COLO829 (cell line): ENCODE results near the gene GNB1.
A peak's percentile ranks its signal among the peaks of the same experiment; 100 is the strongest.
"Not testable (repeated sequence)": the region's sequence is repeated elsewhere in the genome, so short reads cannot be mapped to it uniquely, and the experiment has no call there.

Experiments used
- DNase-seq: peaks from one replicate; pipeline ENCODE4 v3.0.0; 2012; ENCODE audit warnings: low spot score

The GNB1 gene

DNA sequence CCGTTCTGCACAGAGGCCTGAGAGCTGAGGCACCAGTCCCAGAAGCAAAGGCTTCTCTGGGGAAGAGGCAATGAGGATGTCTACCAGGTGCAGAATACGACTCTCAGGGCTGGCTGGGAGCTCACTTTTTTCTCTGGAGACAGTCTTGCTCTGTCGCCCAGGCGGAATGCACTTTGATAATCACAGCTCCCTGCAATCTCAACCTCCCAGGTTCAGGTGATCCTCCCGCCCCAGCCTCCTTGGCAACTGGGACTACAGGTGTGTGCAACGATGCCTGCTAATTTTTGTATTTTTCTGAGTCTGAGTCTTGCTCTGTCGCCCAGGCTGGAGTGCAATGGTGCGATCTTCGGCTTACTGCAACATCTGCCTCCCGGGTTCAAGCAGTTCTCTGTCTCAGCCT, 130.2 kb downstream of the GNB1 start:
- DNase-seq, result no peak

DNA sequence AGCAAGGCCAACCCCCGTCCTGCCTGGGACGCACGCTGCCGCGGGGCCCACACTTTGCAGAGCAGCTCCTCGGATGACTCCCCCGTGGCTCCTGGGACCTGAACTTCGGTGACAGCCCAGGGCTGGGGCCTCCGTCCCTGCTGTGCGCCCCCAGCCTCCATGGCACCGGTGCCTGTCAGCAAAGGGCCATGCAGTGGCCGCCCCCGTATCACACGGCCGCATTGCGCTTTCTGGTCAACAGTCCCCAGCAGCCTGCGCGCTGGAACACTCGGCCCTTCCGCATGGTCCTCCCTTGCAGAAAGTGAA, 130.6 kb downstream of the GNB1 start:
- no peak for DNase-seq

DNA sequence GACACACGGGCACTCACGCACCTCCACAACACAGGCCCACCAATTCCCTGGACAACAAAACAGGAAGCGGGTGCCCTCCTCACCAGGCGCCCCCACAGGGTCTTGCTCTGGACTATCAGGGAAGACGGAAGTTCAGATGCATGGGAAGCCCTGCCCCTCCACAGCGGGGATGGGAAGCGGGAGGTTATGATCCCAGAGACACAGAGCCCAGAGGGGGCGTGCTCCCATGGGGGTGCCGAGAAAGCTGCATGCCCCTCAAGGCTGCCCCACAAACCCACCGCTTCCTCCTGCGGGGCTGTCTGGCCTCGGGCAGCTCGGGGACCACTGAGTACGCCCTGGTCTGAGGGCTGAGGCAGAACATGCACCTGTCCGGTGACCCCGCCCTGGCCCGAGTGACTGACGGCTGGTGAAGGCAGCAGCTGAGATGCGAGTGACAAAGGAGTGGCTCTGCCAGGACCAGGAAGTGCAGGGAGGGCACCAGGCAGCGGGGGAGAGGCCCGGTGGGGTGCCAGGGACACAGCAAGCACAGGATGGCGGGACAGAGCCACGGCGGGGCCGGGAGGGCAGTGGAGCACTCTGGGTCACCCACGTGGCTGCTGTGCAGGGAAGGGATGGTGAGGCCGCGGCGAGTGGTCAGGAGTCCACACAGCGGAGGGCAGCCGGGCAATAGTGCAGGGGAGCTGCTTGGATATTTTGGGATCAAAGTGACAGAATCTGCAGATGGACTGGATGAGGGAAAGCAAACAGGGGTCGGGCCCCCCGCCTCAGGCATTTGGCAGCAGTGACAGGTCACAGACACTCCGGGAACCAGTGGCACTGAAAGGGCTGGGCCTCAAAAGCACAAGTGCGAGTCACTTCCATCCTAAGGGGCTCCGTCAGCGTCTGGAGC, 131.2 kb downstream of the GNB1 start:
- no peak for DNase-seq

DNA sequence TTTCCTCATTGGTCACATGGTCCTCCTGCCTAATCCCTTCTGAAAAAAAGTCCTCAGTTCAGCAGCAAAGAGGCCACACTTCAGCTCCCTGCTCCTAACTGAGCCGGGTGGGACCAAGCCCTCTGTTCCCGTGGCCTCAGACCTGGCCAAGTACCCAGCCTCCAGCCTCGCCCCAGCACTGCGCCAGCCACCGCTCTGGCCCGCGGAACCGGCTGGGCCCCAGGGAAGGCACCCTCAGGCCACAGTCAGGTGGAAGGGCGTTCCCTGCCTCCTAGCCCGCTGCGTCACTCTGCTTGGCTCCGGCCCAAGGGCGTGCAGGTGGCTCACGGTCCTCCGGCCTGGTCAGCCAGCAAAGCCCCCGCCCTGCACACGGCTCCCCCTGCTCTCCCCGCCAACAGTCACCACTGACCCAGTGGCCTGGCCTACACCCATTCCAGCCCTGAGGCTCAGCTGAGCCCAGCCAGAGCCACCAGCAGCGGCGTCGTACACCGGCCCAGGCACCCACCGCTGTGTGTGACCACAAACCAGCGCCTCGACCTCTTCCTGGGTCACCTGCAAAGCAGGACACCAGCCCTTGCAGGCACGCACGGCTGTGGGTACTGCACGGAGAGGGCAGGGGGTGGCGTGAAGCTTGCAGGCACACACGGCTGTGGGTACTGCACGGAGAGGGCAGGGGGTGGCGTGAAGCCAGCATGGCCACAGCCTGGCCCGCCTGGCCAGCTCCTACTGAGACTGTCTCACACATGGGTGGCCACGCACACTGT, 132.0 kb downstream of the GNB1 start:
- no peak for DNase-seq

DNA sequence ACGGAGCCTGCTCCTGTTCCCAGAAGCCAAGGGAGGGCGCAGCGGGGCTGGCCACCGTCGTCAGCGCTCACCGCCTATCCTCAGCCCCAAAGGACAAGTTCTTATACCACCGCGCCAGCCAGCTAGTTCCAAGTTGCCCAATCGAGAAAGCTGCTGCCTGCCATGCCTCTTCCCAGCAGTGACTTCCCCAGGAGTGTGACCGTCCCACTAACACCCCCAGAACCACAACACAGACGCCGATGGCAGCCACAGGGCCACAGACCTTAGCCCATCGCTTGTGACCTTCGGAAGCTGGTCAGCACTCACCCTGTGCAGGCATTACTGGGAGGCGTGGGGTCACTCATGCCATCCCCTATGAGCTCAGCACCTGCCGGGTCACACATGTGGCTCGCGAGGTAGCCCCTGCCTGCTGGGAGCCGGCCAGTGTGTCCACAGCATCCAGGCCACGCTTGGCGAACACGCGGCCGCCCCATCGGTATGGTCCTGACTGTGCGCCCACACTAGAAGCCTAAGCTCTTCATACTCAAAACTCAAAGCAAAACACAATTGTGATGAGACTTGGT, 132.7 kb downstream of the GNB1 start:
- DNase-seq, result no peak

DNA sequence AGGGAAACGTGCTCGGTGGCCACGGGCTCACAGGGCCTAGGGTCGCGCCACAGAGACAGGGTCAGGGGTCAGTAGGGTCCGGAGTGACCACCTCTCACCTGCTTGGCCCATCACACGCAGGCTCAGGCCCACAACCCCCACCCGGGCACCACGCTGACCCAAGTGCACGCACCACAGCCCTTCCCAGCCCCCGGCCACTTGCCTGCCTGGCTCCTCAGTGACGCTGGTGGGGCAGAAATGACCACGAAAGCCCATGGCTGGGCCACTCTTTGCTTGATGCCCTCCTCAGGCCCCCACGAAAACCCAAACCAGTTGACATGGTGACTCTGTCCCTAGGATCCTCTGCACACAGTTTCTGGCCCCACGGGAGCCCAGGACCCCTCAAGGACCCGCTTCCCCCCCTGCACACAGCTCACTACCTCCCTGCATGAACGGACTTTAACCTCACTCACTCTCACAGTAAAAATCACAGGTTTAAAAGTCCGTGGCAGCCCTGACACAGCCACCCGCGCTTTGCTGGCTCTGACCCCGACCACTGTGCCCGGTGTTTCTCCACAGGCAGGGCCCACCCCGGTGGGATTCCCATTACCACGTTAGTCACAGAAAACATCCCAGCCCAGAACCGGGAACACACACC, 133.3 kb downstream of the GNB1 start:
- DNase-seq, result no peak

DNA sequence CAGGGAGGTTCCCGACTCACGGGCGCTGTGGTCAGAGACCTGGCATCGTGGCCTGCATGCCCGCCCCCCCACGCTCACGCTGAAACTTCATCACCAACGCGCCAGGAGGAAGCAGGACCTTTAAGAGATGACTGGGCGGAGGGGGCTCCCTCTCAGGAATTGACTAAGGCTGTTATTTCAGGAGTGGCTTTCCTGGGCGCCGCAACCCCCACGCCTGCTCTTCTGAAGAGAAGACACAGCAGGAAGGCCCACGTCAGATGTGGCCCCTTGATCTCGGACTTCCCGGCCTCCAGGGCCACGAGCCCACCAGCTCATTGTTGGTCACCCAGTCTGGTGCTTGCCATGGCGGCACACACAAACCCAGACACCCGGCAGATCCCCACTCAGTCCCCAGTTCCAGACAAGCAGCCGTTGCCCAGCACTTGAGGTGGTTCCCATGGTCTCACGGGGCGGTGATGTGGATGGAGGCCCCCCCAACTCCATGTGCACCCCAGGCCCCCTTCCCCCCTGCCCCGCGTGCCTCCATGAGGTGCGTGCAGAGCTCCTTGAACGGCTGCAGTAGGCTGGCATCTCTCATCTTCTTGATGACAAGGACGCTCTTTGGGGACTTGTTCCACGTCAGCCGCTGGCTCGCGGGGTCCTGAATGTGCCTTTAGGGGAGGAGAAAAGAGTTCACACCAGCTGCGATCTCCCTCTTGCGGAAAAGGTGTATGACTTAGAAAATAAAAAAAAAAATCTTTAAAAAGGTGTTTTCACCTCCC, 134.0 kb downstream of the GNB1 start:
- no peak for DNase-seq

DNA sequence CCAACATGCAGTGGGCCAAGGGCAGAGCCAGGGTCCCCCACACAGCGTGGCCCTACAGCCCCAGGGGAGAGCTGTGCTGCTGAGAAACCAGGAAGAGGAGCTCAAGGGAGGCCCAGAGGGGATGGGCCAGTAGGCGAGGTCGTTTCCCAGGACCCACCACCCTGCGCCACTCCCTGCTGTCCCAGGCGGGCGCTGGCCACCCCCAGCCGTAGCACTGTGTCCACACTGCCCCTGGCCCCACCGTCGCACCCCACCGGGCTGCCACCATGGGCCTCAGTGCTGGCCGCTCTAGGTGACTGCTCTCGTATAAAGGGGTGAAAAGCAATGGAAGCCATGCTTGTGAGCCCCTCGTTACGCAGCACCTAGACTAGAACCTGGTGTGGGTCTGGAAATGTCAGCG, 135.0 kb downstream of the GNB1 start:
- no peak for DNase-seq

DNA sequence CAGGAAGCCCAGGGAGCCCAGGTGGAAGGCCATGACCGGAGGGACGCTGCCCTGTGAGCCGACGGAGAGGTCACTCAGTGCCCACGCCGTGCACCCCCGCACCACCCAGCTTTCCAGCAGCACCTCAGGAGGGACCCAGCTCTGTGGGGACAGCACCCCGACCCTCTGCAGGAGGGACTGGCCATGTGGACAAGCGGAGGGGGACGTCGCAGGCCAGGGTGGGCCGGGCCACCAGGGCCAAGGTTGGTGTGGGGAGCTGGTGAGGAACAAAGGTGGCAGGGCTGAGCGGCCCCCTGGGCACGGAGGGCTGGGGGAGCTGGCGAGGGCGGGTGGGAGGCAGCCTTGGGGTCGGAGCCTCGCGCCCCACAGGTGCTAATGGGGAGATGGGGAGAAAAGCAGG, 135.5 kb downstream of the GNB1 start:
- DNase-seq, result no peak

DNA sequence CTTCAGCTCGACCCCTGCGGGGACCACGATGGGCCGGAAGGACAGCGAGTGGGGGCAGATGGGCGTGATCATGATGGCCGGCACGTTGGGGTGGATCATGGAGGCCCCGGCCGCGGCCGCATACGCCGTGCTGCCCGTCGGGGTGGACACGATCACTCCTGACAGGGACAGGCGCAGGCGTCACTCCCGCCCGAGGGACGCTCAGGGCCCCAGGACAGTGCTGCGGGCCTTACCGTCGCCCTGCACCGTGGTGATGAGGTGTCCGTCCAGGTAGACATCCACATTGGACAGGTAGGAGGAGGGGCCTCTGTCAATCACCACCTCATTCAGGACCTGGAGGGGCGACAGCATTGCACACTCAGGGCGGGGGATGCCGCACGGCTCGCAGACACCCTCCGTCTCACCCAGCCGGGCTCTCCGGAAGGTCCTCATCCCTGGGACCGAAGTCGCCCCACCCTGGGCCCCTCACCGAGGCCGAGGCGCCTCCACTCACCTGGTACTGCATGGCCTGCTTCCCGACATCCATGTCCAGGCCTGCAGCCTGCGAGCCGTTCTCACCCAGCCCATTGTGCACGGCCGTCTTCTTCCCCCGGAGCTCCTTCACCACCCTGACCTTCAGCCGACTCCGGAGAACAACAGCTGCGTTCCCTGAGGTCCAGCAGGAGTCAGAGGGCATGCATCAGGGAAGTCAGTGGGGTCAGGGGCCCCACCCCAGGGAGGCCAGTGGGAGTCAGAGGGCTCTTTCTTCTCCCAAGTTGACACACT, 136.7 kb downstream of the GNB1 start:
- no peak for DNase-seq

DNA sequence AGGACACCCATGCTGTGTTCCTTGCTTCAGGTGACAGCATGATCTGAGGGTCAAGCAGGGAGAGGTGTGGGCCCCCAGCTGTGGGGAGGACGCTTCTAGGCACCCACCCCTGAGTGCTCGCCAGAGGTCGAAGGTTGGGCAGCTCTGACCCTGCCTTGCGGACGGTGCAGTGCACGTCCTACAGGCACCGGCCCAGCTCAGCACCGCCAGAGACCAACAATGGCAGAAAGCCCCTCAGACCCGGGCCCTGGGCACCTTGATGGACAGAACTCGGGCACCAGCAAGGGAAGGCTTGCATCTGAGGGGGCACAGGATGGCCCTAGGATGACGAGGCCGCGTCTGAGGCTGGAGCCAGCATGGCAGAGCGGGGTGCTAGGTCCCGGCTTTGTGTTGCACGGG, 137.3 kb downstream of the GNB1 start:
- DNase-seq, result no peak

DNA sequence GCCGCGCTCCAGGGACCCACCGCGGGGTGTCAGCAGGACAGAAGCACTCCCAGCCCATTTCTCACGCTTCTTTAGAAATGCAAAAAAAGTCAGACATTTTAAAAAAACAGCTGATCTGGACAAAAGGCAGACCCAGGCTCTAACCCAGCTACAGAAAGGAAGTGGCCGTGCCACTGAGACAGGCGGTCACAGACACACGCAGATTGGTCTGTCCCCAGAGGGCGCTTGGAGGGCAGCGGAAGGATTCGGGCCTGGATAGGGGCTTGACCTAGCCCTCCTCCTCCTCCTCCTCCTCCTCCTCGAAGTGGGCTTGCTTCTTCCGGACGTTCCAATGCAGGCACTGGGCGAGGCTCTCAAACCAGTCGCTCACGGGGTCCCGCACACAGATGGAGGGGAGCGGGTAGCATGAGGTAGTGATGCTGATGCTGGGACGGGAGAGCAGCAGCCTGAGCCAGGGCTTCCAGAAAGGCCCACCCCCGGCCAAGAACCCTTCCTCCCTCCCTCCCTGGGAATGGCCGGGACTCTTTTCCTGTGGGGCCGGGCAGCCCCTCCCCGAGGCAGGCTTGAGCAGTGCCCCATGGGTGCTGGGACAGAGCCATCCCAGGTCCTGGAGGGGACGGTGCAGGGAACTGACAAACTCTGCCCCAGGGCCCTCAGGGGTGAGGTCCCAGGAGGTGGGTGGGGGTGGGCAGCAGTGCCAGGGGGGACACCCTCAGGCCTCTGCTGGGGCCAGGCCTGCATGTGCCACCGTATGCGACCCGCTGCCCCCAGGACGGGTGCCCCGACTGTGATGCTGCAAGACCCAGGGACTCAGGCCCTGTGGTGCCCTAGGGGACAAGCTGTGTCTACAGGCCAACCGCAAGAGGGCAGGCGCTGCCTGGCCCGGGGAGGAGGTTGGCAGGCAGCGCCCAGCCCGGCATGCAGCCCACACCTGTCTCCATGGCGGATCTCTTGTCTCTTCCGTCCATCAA, 138.0 kb downstream of the GNB1 start:
- no peak for DNase-seq

DNA sequence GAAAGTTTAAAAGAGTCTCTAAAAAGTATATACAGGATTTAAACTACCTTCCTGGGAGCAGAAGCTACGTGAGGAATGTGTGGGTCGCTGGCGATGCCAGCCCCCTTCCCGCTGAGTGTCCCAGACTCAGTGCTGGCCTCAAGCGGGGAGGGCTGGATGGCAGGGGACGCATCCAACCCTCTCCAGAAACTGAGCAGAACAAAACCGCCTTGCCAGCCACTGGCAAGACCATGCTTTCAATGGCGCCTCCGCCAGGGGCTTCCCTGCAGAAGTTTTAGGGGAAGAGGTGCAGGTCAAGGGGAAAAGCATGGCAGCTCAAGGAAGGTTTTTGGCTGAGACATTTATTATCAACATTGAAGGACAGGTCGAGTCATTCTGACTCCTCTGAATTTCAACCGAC, 138.7 kb downstream of the GNB1 start:
- no peak for DNase-seq

DNA sequence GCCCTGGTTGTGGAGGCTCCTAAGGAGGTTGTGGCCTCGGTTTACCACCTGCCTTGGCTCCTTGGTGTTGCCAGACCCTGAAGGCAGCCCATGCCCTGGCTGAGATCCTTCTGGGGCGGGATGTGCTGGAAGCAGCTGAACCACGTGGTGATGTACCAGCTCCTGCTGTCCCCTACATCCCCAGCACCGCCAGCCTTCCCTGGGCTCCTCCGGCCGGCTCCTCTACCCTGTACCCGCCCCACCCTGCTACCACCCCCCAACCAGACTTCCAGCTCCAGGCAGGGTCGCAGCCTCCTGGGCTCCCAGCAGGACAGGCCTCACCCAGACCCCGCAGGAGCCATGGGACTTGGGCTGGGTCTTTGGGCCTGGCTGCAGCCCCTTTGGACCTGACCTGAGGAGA, 140.9 kb downstream of the GNB1 start:
- not testable (repeated sequence) for DNase-seq

DNA sequence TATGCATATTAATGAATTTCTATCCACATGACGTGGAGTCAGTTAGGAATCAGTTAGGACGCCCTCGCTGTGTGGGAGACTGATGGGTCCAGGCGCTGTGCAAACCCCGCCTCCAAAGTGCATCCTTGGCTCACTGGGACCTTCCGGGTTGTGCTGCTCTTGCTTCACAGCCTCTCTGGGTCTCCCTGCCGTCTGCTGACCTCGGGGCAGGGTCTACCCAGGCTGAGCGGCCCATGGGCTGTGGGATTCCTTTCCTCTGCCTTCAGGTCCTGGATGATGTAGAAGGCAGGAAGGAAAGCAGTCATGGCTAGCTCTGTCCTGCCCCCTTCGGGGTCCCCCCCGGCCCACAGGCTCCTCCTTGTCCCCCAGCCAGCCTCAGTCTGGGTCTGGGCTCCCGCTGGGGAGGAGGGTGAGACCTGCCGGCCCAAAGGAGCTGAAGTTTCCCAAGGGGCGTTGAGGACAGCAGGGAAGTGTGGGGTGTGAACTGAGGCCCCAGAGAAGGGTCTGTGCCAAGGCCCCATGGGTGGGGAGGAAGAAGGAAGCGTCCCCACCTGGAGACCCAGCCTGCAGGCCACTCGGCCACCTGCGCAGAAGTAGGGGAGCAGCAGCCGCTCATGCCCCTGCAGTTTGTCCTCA, 142.1 kb downstream of the GNB1 start:
- no peak for DNase-seq

DNA sequence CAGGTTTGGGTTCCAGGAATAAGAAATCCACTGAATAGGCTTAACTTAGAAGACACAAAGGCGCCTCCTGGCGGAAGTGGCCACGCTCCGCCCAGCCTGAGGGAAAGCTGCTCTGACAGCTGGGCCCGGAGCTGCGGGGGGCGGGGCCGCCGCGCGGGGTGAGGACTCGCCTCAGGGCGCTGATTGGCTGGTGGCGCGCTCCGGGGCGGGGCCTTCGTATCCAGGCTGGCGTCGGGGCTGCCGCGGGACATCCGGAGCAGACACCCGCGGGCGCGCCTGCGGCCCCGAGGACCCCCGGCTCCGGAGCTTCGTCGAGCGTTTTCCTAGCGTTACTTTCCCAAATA, 144.3 kb downstream of the GNB1 start:
- not testable (repeated sequence) for DNase-seq

DNA sequence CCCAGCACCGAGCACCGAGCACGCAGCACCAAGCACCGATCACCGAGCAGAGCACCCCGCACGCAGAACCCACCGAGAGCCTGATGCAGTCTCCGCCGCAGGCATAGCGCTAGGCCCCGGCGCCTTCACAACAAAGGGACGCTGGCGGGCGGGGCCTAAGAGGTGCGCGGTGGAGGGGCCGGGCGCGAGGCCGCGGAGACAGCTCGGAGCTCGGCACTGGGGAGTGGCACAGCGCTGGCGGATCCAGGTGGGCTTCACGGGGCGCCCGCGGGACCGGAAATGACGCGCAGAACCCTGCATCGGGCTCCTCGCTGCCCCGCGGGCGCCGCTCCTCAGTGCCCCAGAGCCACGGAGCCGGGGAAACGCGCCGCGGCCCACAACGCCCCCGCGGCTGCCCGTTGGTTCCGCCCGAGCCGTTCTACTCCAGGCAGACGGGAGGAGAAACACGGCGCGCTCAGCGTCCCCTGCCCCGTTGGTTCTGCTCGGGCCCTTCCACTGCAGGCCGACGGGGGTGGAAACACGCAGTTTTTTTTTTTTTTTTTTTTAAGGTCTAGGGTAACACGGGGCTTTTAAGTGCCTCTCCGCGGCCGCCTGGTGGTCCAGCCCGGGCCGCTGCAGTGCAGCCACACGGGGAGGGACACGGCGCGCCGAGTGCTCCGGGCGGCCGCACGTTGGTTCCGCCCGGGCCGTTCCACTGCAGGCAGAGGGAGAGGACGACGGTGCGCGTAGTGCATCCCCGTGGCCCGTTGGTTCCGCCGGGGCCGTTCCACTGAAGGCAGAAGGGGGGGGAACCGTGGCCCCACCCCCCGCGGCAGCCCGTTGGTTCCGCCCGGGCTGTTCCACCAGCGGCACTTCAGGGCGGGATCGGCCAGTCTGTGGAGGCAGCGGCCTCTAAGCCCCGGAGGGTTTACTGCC, 145.0 kb downstream of the GNB1 start:
- DNase-seq, result not testable (repeated sequence)

DNA sequence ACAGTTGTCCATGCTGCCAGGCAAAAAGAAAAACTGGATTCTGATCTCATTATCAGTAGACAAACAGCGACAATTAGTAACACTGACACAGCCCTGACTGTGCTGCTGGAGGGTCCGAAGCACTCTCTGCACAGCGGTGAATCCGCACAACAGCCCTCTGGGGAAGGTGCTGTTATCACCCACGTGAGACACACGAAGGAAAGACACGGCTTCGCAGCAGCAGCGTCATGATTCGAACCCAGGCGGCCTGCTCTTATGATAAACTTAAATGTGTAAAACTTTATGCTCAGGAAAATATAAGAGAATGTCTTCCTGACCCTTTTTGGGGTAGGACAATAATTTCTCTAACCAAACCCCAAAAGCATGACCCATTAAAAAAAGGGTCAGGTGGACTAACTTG, 148.4 kb downstream of the GNB1 start:
- DNase-seq, result not testable (repeated sequence)

DNA sequence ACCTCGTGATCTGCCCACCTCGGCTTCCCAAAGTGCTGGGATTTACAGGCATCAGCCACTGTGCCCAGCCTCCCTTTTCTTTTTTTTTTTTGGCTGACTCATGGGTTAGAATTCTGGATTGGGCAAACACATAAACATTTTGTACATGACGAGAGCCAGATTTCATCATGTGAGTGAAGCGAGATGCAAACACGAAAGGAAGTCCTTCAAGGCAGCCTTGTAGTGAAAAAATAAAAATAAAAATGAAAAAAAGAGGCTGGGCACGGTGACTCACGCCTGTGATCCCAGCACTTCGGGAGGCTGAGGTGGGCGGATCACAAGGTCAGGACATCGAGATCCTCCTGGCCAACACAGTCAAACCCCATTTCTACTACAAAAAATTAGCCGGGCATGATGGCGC, 149.9 kb downstream of the GNB1 start:
- DNase-seq, result peak; percentile 73
